HL-60 (cell line): ENCODE results near the gene C19orf12.

Source experiments
- DNase-seq, 2 experiments: peaks; one replicate each; pipeline ENCODE4 v3.0.0-alpha.2; 2010 to 2020; ENCODE audit warnings: low read depth in 1 of 2, low spot score in 1 of 2
- H3K27ac ChIP-seq: fragments of 250-450 bp; sonication (Bioruptor Pico); replicated peaks from 2 replicates; pipeline ENCODE4 v1.5.1; 2020; ENCODE audit warnings: mild to moderate bottlenecking, moderate library complexity
- H3K27me3 ChIP-seq: fragments of 250-450 bp; sonication (Bioruptor Pico); 2 replicates; pipeline ENCODE4 v1.5.1; 2021; ENCODE audit warnings: mild to moderate bottlenecking, moderate library complexity; ENCODE audit not compliant: insufficient read depth, poor library complexity, severe bottlenecking
- H3K4me3 ChIP-seq: replicated peaks from 2 replicates; pipeline ENCODE4 v1.5.1; 2011; ENCODE audit warnings: mild to moderate bottlenecking, control low read depth, low read length; ENCODE audit not compliant: insufficient read depth
- CTCF ChIP-seq: IDR thresholded peaks from one replicate; pipeline ENCODE4 v1.5.1; 2011; ENCODE audit warnings: low read length, control low read depth, inconsistent platforms; ENCODE audit not compliant: insufficient read depth
- GABPA ChIP-seq: IDR thresholded peaks from 2 replicates; pipeline ENCODE4 v1.6.1; 2012; ENCODE audit warnings: low read depth
- POLR2AphosphoS5 ChIP-seq: IDR thresholded peaks from 2 replicates; pipeline ENCODE4 v1.6.1; 2012; ENCODE audit warnings: low read depth
- REST ChIP-seq: IDR thresholded peaks from 2 replicates; pipeline ENCODE4 v1.6.1; 2012; ENCODE audit warnings: low read depth; ENCODE audit not compliant: insufficient replicate concordance
- SPI1 ChIP-seq: IDR thresholded peaks from 2 replicates; pipeline ENCODE4 v1.6.1; 2012; ENCODE audit warnings: low read depth, mild to moderate bottlenecking, borderline replicate concordance

The C19orf12 gene

GRCh38 chr19:29761575-29762232 lies 46.6 kb upstream of the C19orf12 start:
- Histone ChIP-seq H3K27me3 (peaks cover 7% of the 10 kb centered on the region), H3K4me3 (no peak overlapping the region), H3K27ac (no peak overlapping the region)
- DNase-seq = no peak
- TF ChIP-seq CTCF = no peak
- no peak for TF ChIP-seq POLR2AphosphoS5
- no peak for TF ChIP-seq REST
- TF ChIP-seq GABPA = no peak
- TF ChIP-seq SPI1 = no peak

GRCh38 chr19:29760752-29761502 lies 45.9 kb upstream of the C19orf12 start:
- DNase-seq = no peak
- no peak for TF ChIP-seq CTCF
- no peak for TF ChIP-seq SPI1
- no peak for TF ChIP-seq GABPA
- no peak for TF ChIP-seq REST
- no peak for TF ChIP-seq POLR2AphosphoS5
- Histone ChIP-seq H3K27ac (no peak overlapping the region), H3K27me3 (peaks cover 7% of the 10 kb centered on the region), H3K4me3 (no peak overlapping the region)

GRCh38 chr19:29759359-29759758 lies 44.3 kb upstream of the C19orf12 start:
- no peak overlapping the region for H3K27ac ChIP-seq
- no peak overlapping the region for H3K4me3 ChIP-seq
- no peak for TF ChIP-seq REST
- H3K27me3 ChIP-seq = peaks cover 7% of the 10 kb centered on the region
- DNase-seq = no peak
